HG02840 (cell line): ENCODE results near the gene ACO1.
"Not testable (repeated sequence)": the region's sequence is repeated elsewhere in the genome, so short reads cannot be mapped to it uniquely, and the experiment has no call there.

ENCODE experiments used
- ATAC-seq: cut with Tn5 transposase; IDR thresholded peaks from one replicate; pipeline ENCODE4 v1.9.1; 2021; ENCODE audit warnings: mild to moderate bottlenecking, moderate library complexity, moderate number of reproducible peaks; ENCODE audit not compliant: unreplicated experiment, low FRiP score

ACO1 gene

DNA sequence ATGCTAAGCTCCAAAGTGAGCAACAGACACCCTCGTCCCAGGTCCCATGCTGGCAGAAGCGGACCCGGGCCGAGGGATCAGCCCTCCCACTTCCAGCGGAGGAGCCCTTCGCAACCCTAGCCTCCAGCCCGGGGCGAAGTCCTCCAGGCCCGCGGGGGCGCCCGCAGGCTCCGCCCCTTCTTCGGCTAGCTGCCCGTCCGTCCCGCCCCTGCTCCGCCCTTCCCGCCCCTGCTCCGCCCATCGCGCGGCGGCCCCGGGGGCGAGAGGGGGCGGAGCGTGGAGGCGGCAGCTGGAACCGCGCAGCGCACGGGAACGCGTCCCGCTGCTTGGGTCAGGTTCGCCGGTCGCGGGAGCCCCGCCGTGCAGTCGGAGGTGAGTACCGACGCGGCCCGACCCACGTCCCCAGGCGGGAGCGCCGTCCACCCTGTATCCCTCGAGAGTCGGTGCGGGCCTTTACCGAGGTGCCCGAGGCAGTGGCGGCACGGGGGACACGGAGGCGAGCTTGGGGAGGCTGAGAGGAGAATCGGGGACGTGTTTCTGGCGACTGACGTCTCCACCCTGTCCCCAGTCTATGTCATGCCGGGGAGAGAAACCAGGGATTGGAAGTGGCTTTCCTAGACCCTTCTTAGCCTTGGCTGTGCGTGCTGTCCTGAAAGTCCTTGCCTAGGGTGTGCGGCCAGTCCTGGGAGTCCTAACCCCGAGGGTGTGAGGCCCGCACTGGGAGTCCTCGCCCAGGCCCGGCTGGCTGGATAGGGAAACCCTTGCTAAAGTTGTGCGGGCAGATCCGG is at the start of gene ACO1:
ACO1 (plus strand) TSS at position 280 of the 788 bp plus-strand sequence. CDS start 20,864 bp downstream, outside the sequence.
- peak; percentile 96 for ATAC-seq

- ATAC-seq, result no peak
These were observed 49.2 kb upstream of the ACO1 start for GRCh38 chr9:32334916-32335895.

- ATAC-seq, result peak; percentile 78
These were observed 45.0 kb upstream of the ACO1 start for GRCh38 chr9:32339424-32339823.

DNA sequence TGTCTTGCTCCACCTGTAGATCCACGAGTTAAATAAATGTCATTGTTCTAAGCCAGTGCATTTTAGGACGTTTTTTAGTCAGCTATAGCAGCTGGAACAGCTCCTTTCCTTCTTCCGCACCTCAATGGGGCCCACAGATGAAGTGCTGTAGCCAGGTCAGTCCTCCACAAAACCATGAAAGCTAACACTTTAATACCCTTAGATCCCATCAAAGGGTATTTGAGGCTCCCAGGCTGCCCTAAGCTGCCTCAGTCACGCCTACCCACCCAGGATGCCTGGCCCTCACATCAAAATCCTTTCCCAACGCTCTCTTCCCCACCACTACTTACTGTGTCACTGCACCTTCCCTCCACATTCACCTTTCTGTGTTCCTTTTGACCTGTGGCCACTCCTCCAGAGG is 44.1 kb upstream of the ACO1 start:
- no peak for ATAC-seq

DNA sequence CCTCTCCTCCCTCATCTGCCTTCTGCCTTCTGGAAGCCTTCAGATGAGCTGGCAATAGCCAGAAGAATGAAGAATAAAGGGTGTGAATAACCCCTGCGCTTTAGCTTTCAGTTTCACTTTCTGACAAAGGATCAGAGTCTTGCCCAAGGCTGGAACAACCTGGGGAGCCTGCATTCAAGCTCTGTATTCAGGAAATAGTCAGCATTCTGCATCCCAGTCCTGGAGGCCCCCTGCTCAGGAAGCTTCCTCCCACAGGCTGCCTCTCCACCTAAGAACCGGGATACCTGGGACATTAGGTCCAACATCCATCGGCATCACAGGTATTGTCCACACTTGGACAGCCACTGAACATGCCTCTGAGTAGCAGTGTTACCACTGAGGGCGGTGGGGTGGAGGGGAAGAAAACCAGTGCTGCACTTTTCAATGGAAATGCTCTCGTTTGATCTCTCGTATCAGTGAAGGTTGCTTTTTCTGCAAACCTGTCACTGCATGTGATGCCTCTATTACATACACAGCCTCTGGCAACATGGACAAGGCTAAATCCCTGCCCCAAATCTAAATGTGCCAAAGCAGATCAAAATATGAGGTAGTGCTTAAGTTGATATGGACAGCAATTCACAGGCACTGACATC is 39.8 kb upstream of the ACO1 start:
- ATAC-seq, result no peak

DNA sequence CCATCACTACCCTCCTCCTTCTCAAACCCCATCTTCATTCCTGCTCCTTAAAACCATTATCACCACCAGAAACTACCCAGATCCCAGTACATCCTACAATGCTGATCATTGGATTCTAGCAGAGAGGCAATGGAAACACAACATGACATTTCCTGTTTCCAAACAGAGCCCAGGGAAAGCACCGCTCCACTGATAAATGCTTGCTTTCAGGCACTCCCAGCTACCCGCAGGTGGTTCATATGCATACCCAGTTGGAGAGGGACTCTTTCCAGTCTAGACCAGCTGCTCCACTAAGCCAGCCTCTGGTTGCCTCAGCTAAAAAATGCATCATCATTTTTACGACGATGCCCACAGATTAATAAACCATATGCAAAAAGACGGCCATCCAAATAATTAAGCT is 39.2 kb upstream of the ACO1 start:
- ATAC-seq, result no peak

DNA sequence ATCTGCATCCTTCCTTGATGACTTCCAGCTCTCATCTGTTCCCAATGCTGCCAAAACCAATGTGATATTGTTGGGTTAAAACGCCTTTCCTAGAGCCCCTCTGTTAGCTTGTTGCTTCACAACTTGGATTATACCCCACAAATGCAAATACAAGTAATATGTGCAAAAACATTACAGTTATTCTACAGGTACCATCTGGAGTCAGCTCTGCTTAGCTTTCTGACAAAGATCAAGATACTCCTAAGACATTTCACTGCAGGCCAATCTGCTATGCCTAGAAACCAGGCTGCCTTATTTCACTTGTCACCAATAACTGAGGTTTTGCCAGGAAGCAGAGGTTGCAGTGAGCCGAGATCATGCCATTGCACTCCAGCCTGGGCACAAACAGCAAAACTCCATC is 36.9 kb upstream of the ACO1 start:
- ATAC-seq, result no peak

DNA sequence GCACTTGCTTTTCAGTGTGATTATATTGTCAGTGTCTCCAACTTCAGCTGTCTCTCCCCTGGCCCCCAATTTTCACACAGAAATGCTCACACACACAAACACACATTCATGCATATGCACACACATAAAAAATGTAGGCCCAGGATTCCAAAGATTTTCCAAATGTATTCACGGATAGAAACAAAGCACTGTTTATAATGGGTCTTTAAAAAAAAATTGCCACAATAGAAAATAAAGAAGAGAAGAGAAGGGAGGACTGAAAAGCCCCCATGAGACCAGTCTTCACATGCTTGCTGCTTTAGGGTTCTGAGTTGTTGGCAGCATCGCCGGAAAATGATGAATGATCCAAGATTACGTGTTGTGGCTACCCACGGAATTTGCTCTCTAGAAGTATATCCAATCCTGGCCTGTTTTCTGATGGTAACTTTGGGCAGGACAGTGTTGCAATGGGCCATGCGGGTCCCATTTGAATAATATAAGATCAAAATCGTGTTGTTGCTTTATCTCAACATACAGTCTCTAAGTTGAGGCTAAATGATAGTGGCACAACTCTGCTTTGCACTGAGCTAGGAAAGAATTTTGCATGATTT is 36.2 kb upstream of the ACO1 start:
- ATAC-seq, result no peak

GRCh38 chr9:32349013-32349412 is 35.4 kb upstream of the ACO1 start:
- ATAC-seq, result no peak

DNA sequence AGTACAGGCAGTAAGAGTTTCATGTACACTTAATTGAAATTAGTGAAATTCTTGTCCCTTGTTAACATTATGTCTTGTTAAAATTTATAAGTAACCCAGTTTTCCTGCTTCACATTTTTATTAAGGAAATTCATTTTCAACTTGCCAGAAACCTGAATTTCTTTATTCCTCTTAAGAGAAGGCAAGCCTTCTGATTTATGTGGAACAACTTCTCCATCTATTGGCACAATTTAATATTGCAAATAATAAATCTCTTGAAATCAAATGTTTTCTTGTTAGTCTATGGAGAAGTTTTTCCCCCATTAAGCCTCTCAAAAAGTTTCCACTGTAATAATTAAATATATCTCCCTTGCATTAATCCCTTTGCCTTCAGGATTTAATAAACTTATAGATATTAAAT is 33.8 kb upstream of the ACO1 start:
- ATAC-seq, result no peak

DNA sequence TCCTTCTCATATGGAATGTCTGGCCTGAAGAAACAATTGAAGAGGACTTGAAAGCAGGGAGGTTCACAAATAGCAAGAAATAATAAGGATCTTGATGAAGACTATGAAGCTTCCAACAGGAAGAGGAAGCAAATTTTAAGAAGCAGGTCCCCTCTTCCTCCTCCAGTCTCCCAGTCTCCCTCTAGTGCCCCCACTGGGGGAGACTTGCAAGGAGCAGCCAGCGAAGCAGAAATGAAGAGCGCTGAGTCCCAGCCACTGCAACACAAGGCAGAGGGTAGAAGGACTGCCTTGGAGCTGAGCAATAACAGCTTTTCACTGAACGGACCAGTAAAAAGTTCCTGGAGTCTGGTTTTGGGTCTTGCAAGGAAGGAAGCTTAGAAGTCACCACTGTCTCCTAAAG is 32.6 kb upstream of the ACO1 start:
- no peak for ATAC-seq

GRCh38 chr9:32353476-32353875 is 31.0 kb upstream of the ACO1 start:
- not testable (repeated sequence) for ATAC-seq

DNA sequence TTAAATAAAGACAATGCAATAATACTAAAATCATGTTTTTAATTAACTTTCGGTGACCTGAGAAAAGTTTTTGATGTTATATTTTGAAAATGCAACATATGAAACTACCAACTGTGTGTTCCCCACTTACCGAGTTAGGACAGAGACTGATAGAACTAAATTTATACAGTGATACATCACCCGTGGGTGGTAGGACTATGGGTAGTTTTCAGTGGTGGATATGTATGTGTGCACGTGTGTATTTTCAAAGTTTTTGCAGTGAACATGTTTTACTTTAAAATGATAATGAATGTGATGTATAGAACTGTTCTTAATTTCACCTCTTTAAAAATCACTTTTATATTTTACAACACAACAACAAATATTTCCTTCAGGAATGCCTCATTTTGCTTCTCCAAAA is 25.0 kb upstream of the ACO1 start:
- no peak for ATAC-seq

DNA sequence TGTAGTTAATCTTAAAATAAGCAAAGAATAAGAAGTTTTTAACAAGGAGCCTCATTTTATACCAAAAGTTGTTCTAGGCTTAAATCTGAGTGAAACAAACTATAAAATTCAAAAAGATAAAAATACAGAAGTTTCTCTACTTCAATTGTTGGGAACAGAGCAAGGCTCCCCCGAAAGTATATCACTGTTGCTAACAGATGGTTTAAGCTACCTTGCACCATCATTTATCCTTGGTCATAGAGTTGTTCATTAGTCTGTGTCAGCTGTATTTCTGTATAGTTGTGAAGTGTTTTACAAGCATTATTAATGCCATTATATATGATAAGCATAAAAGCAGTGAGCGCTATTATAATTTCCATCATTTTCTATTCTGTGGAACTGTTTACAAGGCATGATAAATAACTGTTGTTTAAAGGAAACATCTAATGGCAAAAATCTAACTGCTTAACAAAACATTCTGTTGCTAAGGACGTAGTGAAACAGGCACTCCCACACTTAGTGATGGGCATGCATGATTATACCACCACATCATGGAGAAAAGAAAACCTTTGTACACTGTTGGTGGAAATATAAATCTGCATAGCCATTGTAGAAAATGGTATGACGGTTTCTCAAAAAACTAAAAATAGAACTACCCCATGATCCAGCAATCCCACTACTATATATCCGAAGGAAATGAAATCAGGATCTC is 23.3 kb upstream of the ACO1 start:
- no peak for ATAC-seq

GRCh38 chr9:32371279-32371678 is 13.2 kb upstream of the ACO1 start:
- no peak for ATAC-seq

- no peak for ATAC-seq
These were observed 12.8 kb upstream of the ACO1 start for GRCh38 chr9:32371679-32372078.

GRCh38 chr9:32376285-32376684 is 8.2 kb upstream of the ACO1 start:
- no peak for ATAC-seq

GRCh38 chr9:32378496-32378895 is 5.9 kb upstream of the ACO1 start:
- ATAC-seq, result peak; percentile 73

- ATAC-seq, result peak; percentile 79
These were observed 5.3 kb upstream of the ACO1 start for GRCh38 chr9:32378993-32379729.
